LNCAP (cell line): ENCODE results near the gene LINGO3.

Source experiments
- TF ChIP-seq, protein P1 (sequence below): fragments of 450-650 bp; IDR thresholded peaks from 2 replicates; pipeline ENCODE4 v1.5.1; 2017; ENCODE audit warnings: mild to moderate bottlenecking

LINGO3 gene

DNA sequence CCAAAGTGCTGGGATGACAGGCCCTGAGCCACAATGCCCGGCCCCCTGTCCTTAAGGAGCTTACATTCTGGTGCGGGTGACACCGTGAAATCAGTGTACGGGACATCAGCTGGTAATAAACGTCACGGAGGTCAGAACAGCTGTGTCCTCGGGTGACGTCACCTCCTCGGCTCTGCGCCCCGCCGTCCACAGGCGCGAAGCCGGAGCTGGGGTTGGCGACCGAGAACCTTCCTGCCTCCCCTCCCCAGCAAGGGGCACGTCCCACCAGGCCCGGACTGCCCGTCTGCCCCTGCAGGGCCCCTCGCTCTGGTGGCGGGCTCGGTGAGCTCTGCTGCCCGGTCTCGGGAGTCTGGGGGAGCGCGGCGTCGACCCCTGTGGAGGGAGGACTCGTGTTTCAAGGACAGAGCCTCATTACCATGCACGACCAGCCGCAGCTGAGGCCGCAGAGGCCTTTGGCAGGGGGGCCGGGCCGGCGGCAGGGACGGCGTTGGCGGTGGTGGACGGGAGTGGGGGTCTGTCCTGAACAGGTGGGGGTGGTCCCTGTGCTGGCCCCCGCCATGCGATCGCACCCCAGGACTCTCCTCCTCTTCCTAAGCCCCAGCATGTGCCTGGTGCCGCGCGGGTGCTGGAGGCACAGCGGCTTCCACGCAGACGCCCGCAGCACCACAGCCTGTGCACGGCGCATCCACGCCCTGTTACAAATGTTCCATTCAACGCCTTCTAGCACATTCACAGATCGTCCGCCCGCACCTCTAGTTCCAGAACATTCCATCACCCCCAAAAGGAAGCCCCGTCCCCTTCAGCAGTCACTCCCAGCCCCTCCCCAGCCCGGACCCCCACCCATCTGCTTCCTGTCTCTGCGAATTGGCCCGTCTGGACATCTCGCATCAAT, 5.4 kb downstream of the LINGO3 start:
- TF ChIP-seq, protein P1, sequence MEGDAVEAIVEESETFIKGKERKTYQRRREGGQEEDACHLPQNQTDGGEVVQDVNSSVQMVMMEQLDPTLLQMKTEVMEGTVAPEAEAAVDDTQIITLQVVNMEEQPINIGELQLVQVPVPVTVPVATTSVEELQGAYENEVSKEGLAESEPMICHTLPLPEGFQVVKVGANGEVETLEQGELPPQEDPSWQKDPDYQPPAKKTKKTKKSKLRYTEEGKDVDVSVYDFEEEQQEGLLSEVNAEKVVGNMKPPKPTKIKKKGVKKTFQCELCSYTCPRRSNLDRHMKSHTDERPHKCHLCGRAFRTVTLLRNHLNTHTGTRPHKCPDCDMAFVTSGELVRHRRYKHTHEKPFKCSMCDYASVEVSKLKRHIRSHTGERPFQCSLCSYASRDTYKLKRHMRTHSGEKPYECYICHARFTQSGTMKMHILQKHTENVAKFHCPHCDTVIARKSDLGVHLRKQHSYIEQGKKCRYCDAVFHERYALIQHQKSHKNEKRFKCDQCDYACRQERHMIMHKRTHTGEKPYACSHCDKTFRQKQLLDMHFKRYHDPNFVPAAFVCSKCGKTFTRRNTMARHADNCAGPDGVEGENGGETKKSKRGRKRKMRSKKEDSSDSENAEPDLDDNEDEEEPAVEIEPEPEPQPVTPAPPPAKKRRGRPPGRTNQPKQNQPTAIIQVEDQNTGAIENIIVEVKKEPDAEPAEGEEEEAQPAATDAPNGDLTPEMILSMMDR: no peak

DNA sequence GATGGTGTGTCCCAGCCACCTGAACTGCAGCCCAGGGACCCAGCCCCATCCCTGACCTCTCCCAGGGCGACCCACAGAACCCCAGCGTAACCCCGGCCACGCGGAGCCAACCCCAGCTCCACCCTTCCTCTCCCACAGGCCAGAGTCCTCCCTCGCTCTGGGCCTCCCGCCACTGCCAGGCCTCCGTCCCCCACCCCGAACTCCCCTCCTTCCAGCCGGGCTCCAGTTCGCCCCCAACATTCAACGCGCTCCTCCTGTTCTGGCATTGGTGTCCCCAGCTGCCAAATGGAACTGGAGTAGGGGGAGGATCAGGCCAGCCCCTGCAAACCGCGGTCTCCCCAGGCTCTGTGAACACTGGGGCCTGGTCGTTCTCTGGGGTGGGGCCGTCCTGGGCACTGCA, 7.4 kb downstream of the LINGO3 start:
- TF ChIP-seq, protein P1: no peak

DNA sequence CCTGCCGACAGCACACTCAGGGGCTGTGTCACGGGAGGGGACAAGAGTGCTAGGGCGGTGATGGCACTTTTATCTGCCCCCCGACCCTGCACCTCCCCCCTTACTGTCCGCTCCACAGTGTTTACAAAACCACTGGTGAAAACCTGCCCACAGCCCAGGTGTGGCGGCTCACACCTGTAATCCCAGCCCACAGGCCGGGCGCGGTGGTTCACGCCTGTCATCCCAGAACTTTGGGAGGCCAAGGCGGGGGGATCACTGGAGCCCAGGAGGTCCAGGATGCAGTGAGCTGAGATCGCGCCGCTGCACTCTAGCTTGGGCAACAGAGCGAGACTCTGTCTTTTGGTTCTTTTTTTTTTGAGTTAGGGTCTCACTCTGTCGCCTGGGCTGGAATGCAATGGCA, 11.8 kb downstream of the LINGO3 start:
- TF ChIP-seq, protein P1: no peak

DNA sequence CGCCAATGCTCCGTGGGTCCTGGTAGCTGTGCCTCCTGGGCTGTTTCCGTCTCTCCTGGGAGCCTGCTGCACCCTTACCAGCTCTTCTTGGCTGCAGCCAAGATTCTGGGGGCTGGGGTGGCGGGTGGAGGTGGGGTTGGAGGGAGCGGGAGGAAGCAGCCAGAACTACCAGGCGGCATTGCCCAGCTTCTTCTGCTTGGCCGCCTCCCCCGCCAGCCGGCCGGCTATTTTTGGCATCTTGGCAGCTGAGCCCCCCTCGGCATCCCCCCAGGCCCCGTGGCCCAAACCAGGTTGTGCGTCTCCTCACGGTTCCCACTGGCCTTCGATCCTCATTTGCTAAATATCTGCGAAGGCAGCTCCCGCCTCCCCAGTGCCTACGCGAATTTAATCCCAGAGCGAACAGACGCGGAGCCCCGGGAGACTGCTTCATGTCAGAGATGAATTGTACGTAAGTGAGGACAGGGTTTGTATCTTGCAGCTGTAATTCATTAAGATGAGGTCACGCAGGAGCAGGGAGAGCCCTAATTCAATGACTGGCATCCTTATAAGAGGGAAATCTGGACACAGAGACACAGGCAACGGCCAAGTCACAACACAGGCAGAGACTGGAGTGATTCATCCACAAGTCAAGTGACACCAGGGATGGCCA, 13.1 kb downstream of the LINGO3 start:
- TF ChIP-seq, protein P1: no peak

DNA sequence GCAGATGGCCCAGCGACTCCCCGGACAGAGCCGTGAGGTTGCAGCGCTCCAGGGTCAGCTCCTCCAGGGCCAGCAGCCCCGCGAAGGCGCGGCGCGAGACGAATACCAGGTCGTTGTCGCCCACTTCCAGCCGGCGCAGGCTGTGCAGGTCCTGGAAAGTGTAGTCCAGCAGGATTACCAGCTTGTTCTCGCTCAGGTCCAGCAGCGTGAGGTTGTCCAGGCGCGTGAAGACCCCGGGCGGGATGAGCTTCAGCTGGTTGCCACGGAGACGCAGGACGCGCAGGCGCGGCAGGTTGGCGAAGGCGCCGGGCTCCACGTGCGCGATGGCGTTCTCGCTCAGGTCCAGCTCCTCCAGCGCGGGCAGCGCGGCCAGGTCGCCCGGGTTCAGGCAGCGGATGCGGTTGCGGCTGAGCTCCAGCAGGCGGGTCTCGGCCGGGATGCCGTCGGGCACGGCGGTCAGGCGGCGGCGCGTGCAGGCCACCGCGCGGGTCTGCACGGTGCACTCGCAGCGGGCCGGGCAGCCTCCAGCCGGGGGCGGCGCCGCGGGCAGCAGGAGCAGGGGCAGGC, 16.7 kb downstream of the LINGO3 start:
- TF ChIP-seq, protein P1: no peak

DNA sequence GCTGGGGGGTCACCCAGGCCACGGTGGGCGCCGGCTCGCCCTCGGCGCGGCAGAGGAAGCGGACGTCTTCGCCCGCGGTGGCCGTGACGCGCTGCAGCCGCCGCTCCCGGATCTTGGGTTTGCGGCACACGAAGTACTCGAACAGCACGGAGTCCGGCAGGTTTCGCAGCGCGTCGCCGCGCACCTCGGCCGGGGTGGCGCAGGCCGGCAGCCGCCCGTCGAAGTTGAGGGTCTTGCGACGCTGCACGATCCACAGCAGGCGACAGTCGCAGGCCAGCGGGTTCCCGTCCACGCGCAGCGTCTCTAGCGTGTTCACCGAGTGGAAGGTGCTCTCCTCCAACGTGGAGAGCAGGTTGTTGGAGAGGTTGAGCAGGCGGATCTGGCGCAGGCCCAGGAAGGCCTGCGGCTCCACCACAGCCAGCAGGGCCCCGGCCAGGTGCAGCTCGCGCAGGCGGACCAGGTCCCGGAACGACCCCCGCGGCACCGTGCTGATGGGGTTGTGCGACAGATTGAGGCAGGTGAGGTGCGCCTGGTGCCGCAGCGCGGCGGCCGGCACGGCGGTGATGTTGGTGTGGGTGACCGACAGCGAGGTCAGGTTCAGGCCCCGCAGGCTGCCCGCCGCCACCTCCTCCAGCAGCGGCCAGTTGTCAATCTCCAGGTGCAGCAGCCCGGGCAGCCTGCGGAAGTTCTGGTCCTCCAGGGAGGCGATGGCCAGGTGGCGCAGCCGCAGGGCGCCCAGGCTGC, 17.3 kb downstream of the LINGO3 start:
- TF ChIP-seq, protein P1: no peak

DNA sequence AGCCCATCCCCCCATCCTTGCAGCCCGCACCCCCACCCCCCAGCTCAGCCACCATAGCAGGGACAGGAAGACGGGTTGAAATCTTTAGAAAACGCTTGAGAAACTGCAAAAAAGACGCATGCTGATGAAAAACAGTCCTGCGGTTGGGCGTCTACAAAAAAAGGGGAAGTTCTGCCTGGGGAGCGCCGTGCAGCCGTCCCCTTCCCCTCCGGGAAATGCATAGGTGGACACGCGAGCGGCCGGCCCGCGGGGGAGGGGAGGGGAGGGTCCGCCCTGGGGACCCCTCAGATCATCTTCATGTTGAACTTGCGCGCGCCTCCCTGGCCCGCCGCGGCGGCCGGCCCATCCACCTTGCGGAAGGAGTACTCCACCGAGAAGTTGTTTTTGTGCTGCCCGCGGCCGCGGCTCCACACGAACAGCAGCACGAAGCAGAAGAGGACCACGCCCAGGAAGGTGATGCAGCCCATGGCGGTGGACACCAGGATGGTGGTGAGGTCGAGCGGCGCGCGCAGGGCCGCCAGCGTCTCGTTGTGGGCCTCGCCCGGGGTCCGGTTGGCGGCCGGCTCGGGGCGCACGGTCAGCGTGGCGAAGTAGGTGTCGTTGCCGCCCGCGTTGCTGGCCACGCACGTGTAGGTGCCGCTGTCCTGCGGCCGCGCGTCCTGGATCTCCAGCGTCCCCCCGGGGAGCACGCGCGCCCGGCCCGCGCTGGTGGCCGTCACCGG, 18.1 kb downstream of the LINGO3 start:
- TF ChIP-seq, protein P1: no peak
